Breast epithelium (tissue), 3 donors: ENCODE measurements around the gene FRMD5.
"Not testable (repeated sequence)": the region's sequence is repeated elsewhere in the genome, so short reads cannot be mapped to it uniquely, and the experiment has no call there.

ENCODE experiments used
- CTCF ChIP-seq, 3 donors: fragments of 450-650 bp; IDR thresholded peaks; one replicate each; pipeline ENCODE4 v1.5.1; 2016 to 2017; ENCODE audit warnings: antibody characterized with exemption in 3 of 3, mild to moderate bottlenecking in 3 of 3, moderate library complexity in 3 of 3
- POLR2A ChIP-seq: fragments of 450-650 bp; IDR thresholded peaks from one replicate; pipeline ENCODE4 v1.6.1; 2016; ENCODE audit warnings: antibody characterized with exemption, mild to moderate bottlenecking, moderate library complexity
- POLR2AphosphoS5 ChIP-seq, 3 donors: sonication (generic); formaldehyde crosslinking; IDR thresholded peaks; one replicate each; pipeline ENCODE4 v1.6.1; 2017; ENCODE audit warnings: antibody characterized with exemption in 3 of 3

- not testable (repeated sequence) for TF ChIP-seq POLR2A; CTCF (IDR thresholded peaks at IDR 0.05); POLR2AphosphoS5 (IDR thresholded peaks at IDR 0.05)
These were observed 34.2 kb upstream of the FRMD5 start for GRCh38 chr15:44229301-44229700.
